Trophoblast cell (in vitro differentiated cells and primary cell): Measurements from ENCODE around the gene BHLHE41.
A peak's percentile ranks its signal among the peaks of the same experiment; 100 is the strongest.

Source experiments
- DNase-seq, 2 donors: peaks; one replicate each; pipeline ENCODE4 v3.0.0-alpha.2; 2016
- H2AFZ ChIP-seq: 2 replicates; pipeline ENCODE4 v1.6.1; 2013; ENCODE audit warnings: low read length, moderate library complexity, mild to moderate bottlenecking; ENCODE audit not compliant: insufficient read depth, poor library complexity
- H2AK5ac ChIP-seq: 2 replicates; pipeline ENCODE4 v1.6.1; 2013; ENCODE audit warnings: mild to moderate bottlenecking, low read length
- H2BK120ac ChIP-seq: 2 replicates; pipeline ENCODE4 v1.6.1; 2013; ENCODE audit warnings: low read length, mild to moderate bottlenecking, moderate library complexity; ENCODE audit not compliant: insufficient read depth, poor library complexity
- H2BK12ac ChIP-seq: 2 replicates; pipeline ENCODE4 v1.6.1; 2013; ENCODE audit warnings: mild to moderate bottlenecking, low read length, moderate library complexity
- H2BK5ac ChIP-seq: 2 replicates; pipeline ENCODE4 v1.6.1; 2013; ENCODE audit warnings: low read length, low read depth, moderate library complexity, mild to moderate bottlenecking; ENCODE audit not compliant: poor library complexity
- H3K14ac ChIP-seq: 2 replicates; pipeline ENCODE4 v1.6.1; 2013; ENCODE audit warnings: mild to moderate bottlenecking, low read length
- H3K18ac ChIP-seq: 2 replicates; pipeline ENCODE4 v1.6.1; 2013; ENCODE audit warnings: mild to moderate bottlenecking, low read length
- H3K23ac ChIP-seq: 2 replicates; pipeline ENCODE4 v1.6.1; 2013; ENCODE audit warnings: low read length
- H3K27ac ChIP-seq: 2 replicates; pipeline ENCODE4 v1.5.1; 2013; ENCODE audit warnings: low read depth, mild to moderate bottlenecking, inconsistent platforms, low read length, moderate library complexity
- H3K27me3 ChIP-seq: 2 replicates; pipeline ENCODE4 v1.6.1; 2013; ENCODE audit warnings: inconsistent platforms, mild to moderate bottlenecking, low read length, moderate library complexity; ENCODE audit not compliant: insufficient read depth
- H3K36me3 ChIP-seq, 2 experiments: 1 replicate in 1 of 2; 2 replicates in 1 of 2; pipeline ENCODE4 v1.6.1; 2013; ENCODE audit warnings: low read length in 2 of 2, mild to moderate bottlenecking in 2 of 2, moderate library complexity in 1 of 2; ENCODE audit not compliant: insufficient read depth in 2 of 2, control insufficient read depth in 1 of 2
- H3K4ac ChIP-seq: 2 replicates; pipeline ENCODE4 v1.6.1; 2013; ENCODE audit warnings: low read depth, mild to moderate bottlenecking, low read length, moderate library complexity
- H3K4me1 ChIP-seq, 2 experiments: 1 replicate in 1 of 2; 2 replicates in 1 of 2; pipeline ENCODE4 v1.6.1; 2013; ENCODE audit warnings: low read length in 2 of 2, mild to moderate bottlenecking in 2 of 2, moderate library complexity in 1 of 2; ENCODE audit not compliant: insufficient read depth in 2 of 2, control insufficient read depth in 1 of 2
- H3K4me2 ChIP-seq: 2 replicates; pipeline ENCODE4 v1.6.1; 2013; ENCODE audit warnings: inconsistent platforms, mild to moderate bottlenecking, low read length, moderate library complexity
- H3K4me3 ChIP-seq: 2 replicates; pipeline ENCODE4 v1.5.1; 2013; ENCODE audit warnings: mild to moderate bottlenecking, low read depth, low read length, inconsistent platforms
- H3K79me1 ChIP-seq: one replicate; pipeline ENCODE4 v1.6.1; 2013; ENCODE audit warnings: low read length
- H3K79me2 ChIP-seq: 2 replicates; pipeline ENCODE4 v1.6.1; 2013; ENCODE audit warnings: low read length, mild to moderate bottlenecking; ENCODE audit not compliant: control insufficient read depth, insufficient read depth, poor library complexity
- H3K9ac ChIP-seq: 2 replicates; pipeline ENCODE4 v1.6.1; 2013; ENCODE audit warnings: mild to moderate bottlenecking, low read length
- H3K9me3 ChIP-seq: 2 replicates; pipeline ENCODE4 v1.6.1; 2013; ENCODE audit warnings: low read depth, mild to moderate bottlenecking, control low read depth, inconsistent platforms, low read length; ENCODE audit not compliant: insufficient read depth
- H4K12ac ChIP-seq: 2 replicates; pipeline ENCODE4 v1.6.1; 2013; ENCODE audit warnings: low read depth, mild to moderate bottlenecking, low read length, moderate library complexity
- H4K8ac ChIP-seq: 2 replicates; pipeline ENCODE4 v1.6.1; 2013; ENCODE audit warnings: low read depth, mild to moderate bottlenecking, low read length, moderate library complexity
- H4K91ac ChIP-seq: one replicate; pipeline ENCODE4 v1.6.1; 2013; ENCODE audit warnings: low read depth, mild to moderate bottlenecking, low read length, moderate library complexity
- WGBS: extraction: QIAGEN DNeasy Blood & Tissue Kit; methylation state at CpG from one replicate; pipeline ENCODE4 v1.1.7; 2013; ENCODE audit warnings: missing lambda C conversion rate; ENCODE audit not compliant: insufficient read length, insufficient coverage; ENCODE audit errors: extremely low coverage; 5-methylcytosine and 5-hydroxymethylcytosine counted together

The BHLHE41 gene

GRCh38 chr12:26120561-26121274, 4.1 kb downstream of the BHLHE41 start:
- no peak overlapping the region for H2AFZ ChIP-seq
- H4K8ac ChIP-seq: no peak overlapping the region
- H3K9me3 ChIP-seq: peaks cover 1% of the 10 kb centered on the region
- no peak overlapping the region for H4K91ac ChIP-seq
- no peak overlapping the region for H3K4me3 ChIP-seq
- no peak overlapping the region for H3K4ac ChIP-seq
- H3K18ac ChIP-seq: no peak overlapping the region
- no peak overlapping the region for H2BK120ac ChIP-seq
- no peaks in the 10 kb centered on the region for H3K79me2 ChIP-seq
- H3K27me3 ChIP-seq: peaks cover 31% of the 10 kb centered on the region
- H3K14ac ChIP-seq: no peak overlapping the region
- no peak overlapping the region for H2BK5ac ChIP-seq
- no peak overlapping the region for H3K9ac ChIP-seq
- H3K23ac ChIP-seq: no peak overlapping the region
- peaks cover 12 to 13% of the 10 kb centered on the region in 2 experiments for H3K4me1 ChIP-seq
- no peak overlapping the region for H3K4me2 ChIP-seq
- no peak overlapping the region for H3K27ac ChIP-seq
- H3K36me3 ChIP-seq: no peaks in the 10 kb centered on the region
- H4K12ac ChIP-seq: no peak overlapping the region
- DNase-seq: no peak
- H2AK5ac ChIP-seq: no peak overlapping the region
- H2BK12ac ChIP-seq: no peak overlapping the region
- WGBS: no CpG with 5 or more reads among the region's 4 CpGs
- no peaks in the 10 kb centered on the region for H3K79me1 ChIP-seq

GRCh38 chr12:26119391-26119989, 5.3 kb downstream of the BHLHE41 start:
- H3K27ac ChIP-seq: no peak overlapping the region
- H2BK12ac ChIP-seq: no peak overlapping the region
- no peak overlapping the region for H2BK5ac ChIP-seq
- H2AK5ac ChIP-seq: no peak overlapping the region
- peaks cover 27% of the 10 kb centered on the region for H3K27me3 ChIP-seq
- no peak overlapping the region for H3K9ac ChIP-seq
- no peak overlapping the region for H3K4me2 ChIP-seq
- H4K8ac ChIP-seq: no peak overlapping the region
- DNase-seq: peak; percentile 41 to 59
- H3K4me1 ChIP-seq: peaks cover 6 to 11% of the 10 kb centered on the region in 2 experiments
- no peak overlapping the region for H3K18ac ChIP-seq
- H3K23ac ChIP-seq: no peak overlapping the region
- H3K9me3 ChIP-seq: no peaks in the 10 kb centered on the region
- H3K4ac ChIP-seq: no peak overlapping the region
- H2BK120ac ChIP-seq: no peak overlapping the region
- H4K12ac ChIP-seq: no peak overlapping the region
- H3K14ac ChIP-seq: no peak overlapping the region
- WGBS: no CpG with 5 or more reads among the region's 2 CpGs
- no peak overlapping the region for H3K4me3 ChIP-seq
- no peaks in the 10 kb centered on the region for H3K36me3 ChIP-seq
- H3K79me1 ChIP-seq: no peaks in the 10 kb centered on the region
- H3K79me2 ChIP-seq: no peaks in the 10 kb centered on the region
- H2AFZ ChIP-seq: no peak overlapping the region
- no peak overlapping the region for H4K91ac ChIP-seq

GRCh38 chr12:26118308-26118707, 6.5 kb downstream of the BHLHE41 start:
- Histone ChIP-seq H3K27me3 (peaks cover 17% of the 10 kb centered on the region), H2BK12ac (no peak overlapping the region), H3K9ac (no peak overlapping the region), H2AFZ (no peak overlapping the region), H3K36me3 (no peaks in the 10 kb centered on the region), H3K79me1 (peaks cover 6% of the 10 kb centered on the region), H3K4me1 (peaks cover 6 to 9% of the 10 kb centered on the region in 2 experiments), H3K9me3 (no peaks in the 10 kb centered on the region), H3K14ac (no peak overlapping the region), H3K18ac (no peak overlapping the region), H2AK5ac (no peak overlapping the region), H3K23ac (no peak overlapping the region), H3K4me3 (no peak overlapping the region), H4K12ac (no peak overlapping the region), H4K8ac (no peak overlapping the region), H2BK5ac (no peak overlapping the region), H3K4me2 (no peak overlapping the region), H3K4ac (no peak overlapping the region), H4K91ac (no peak overlapping the region), H3K79me2 (no peaks in the 10 kb centered on the region), H2BK120ac (no peak overlapping the region), H3K27ac (no peak overlapping the region)
- WGBS: no CpG with 5 or more reads among the region's 4 CpGs
- DNase-seq: no peak

- Histone ChIP-seq H3K79me1 (peaks cover 6% of the 10 kb centered on the region), H3K27ac (no peak overlapping the region), H3K14ac (no peak overlapping the region), H3K9ac (no peak overlapping the region), H3K23ac (no peak overlapping the region), H2BK120ac (no peak overlapping the region), H3K18ac (no peak overlapping the region), H3K36me3 (no peaks in the 10 kb centered on the region), H3K4ac (no peak overlapping the region), H4K12ac (no peak overlapping the region), H3K4me3 (no peak overlapping the region), H4K91ac (no peak overlapping the region), H3K4me1 (peaks cover 4 to 6% of the 10 kb centered on the region in 2 experiments), H2AK5ac (no peak overlapping the region), H3K9me3 (no peaks in the 10 kb centered on the region), H4K8ac (no peak overlapping the region), H2AFZ (no peak overlapping the region), H2BK12ac (no peak overlapping the region), H3K27me3 (peaks cover 8% of the 10 kb centered on the region), H3K4me2 (no peak overlapping the region), H3K79me2 (no peaks in the 10 kb centered on the region), H2BK5ac (no peak overlapping the region)
- no peak for DNase-seq
- no CpG with 5 or more reads among the region's 6 CpGs for WGBS
Measured at GRCh38 chr12:26116829-26117715, 7.8 kb downstream of the BHLHE41 start.
